ENCODE measurements around the gene VPS11. TPM values are rescaled to one million over a fixed set of nuclear protein-coding genes. Genes with fewer than 3 reads are reported as not detected.

The VPS11 gene
- 10 to 100 TPM; 16.5 to 25.9 (median 20.3) TPM for total RNA-seq

DNA sequence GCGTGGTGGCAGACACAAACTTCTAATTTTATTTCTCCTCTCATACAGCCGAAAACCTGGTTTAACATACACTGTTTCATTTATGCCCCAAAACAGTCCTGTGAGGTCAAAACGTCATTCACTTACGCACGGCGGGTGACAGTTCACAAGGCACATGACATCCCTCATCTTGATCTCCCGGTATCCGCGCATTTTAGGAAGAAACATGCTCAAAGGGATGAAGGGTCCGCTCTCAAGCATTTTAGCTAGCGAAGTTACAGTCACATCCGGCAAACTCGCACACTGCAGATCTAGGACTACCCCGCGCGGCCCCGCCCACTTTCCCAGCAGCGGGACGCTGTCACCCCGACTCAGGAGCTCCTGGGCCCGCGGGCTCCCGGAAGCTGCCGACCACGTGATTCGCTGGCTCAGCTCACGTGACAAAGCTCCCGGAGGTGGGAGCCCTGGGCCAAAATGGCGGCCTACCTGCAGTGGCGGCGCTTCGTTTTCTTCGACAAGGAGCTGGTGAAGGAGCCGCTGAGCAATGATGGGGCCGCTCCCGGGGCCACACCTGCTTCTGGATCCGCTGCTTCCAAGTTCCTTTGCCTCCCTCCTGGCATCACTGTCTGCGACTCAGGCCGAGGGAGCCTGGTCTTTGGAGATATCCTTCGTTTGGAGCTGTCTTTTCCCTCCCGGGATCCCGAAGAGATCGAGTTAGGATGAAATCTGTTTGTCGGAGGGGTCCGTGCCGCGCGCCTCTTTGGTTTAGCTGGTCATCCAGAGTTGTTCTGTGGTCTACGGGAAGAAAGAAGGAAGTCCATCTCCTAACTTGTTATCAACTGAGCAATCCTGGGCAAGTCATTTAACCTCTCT is at the start of gene VPS11:
Gene VPS11, plus strand, starts transcription at position 448 of the 852 bp plus-strand sequence. Its CDS starts 6 bp downstream, at position 454.
- Histone ChIP-seq H3K9me3 (no peaks in the 10 kb centered on the region), H3K27ac (peak within 1 kb of the TSS; percentile 85 to 91 (median 90)), H3K36me3 (peaks cover 0 to 32% of the 10 kb centered on the region in 2 donors), H3K4me3 (peak within 1 kb of the TSS; percentile 84 to 97 (median 91)), H3K27me3 (no peaks in the 10 kb centered on the region), H3K4me1 (peaks cover 25 to 26% of the 10 kb centered on the region in 2 donors)
- TF ChIP-seq POLR2A (IDR thresholded peaks at IDR 0.05), result peak; percentile 70 to 71
- TF ChIP-seq, protein P1, sequence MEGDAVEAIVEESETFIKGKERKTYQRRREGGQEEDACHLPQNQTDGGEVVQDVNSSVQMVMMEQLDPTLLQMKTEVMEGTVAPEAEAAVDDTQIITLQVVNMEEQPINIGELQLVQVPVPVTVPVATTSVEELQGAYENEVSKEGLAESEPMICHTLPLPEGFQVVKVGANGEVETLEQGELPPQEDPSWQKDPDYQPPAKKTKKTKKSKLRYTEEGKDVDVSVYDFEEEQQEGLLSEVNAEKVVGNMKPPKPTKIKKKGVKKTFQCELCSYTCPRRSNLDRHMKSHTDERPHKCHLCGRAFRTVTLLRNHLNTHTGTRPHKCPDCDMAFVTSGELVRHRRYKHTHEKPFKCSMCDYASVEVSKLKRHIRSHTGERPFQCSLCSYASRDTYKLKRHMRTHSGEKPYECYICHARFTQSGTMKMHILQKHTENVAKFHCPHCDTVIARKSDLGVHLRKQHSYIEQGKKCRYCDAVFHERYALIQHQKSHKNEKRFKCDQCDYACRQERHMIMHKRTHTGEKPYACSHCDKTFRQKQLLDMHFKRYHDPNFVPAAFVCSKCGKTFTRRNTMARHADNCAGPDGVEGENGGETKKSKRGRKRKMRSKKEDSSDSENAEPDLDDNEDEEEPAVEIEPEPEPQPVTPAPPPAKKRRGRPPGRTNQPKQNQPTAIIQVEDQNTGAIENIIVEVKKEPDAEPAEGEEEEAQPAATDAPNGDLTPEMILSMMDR (IDR thresholded peaks at IDR 0.05 in 4 of 5, conservative IDR thresholded peaks at IDR 0.05 in 1 of 5), result peak in 1 of 5 experiments; percentile 26
- ATAC-seq (peak; percentile 95 to 96), DNase-seq (peak; percentile 95 to 97)
- intact Hi-C loops (cut with DNase I; ENCODE audit: low total_unique reads) (loop anchor here (1.0 to 10.0 kb wide), 5 partner anchors 10 to 137 kb away; partner anchors contain the start of genes C2CD2L, CBL, HMBS and HYOU1), in situ Hi-C loops (cut with MboI; ENCODE audit: low sequenced_read_pairs in 4 of 4) (no loop called here)

DNA sequence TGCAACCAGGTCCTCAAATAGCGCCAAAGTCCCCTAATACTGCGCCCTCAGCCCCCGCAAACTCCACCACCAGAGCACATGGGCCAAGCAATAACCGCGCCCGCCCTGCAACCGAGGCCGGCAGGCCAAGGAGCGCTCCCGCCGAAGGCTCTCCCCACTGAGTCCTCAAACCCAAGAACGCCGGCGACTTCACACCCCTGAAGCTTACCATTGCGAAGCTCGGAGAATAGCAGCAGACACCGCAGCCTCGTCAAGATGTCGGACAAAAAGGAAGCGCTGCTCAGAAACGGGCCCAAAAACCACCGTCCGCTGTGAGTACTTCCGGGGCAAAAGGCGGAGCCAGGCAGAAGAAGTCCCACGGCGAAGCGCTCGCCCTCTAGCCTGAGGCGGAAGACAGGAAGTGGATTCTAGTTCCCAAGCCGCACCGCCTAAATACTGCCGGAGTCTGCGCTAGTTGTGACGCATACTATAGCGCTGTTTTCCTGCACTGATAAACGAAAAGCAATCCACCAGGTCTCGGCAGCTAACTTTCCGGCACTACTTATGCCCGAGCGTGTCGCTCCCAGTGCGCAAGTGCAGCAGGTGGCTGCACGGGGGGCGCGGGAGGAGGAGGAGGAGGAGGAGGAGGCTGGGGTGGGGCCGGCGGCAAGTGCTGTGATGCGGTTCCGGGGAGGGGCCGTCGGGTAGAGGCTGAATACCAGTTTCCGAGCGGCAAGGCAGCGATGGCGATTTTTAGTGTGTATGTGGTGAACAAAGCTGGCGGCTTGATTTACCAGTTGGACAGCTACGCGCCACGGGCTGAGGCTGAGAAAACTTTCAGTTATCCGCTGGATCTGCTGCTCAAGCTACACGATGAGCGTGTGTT is 49.3 kb upstream of the VPS11 start, which contains the start of the genes RPS25 and TRAPPC4:
Gene RPS25, minus strand, starts transcription at position 270 of the 865 bp plus-strand sequence. Its CDS starts 59 bp downstream, at position 211.
Gene TRAPPC4, plus strand, starts transcription at position 693 of the 865 bp plus-strand sequence. Its CDS starts 30 bp downstream, at position 723.
- H3K4me1 ChIP-seq, result peaks cover 38 to 50% of the 10 kb centered on the region in 2 donors
- ATAC-seq (peak; percentile 95 to 96), DNase-seq (peak; percentile 94 to 96)
- peaks cover 0 to 49% of the 10 kb centered on the region in 2 donors for H3K36me3 ChIP-seq
- peak within 1 kb of the TSS; percentile 70 to 99 (median 90) for H3K4me3 ChIP-seq
- peak; percentile 85 to 88 for TF ChIP-seq POLR2A (IDR thresholded peaks at IDR 0.05)
- TF ChIP-seq, protein P1 (IDR thresholded peaks at IDR 0.05 in 4 of 5, conservative IDR thresholded peaks at IDR 0.05 in 1 of 5), result no peak
- no peaks in the 10 kb centered on the region for H3K9me3 ChIP-seq
- intact Hi-C loops (cut with DNase I; ENCODE audit: low total_unique reads), result loop anchor here (1.0 to 5.0 kb wide), 2 partner anchors 20 to 91 kb away; partner anchors contain the start of genes BCL9L and CENATAC
- in situ Hi-C loops (cut with MboI; ENCODE audit: low sequenced_read_pairs in 4 of 4), result no loop called here
- H3K27me3 ChIP-seq, result no peaks in the 10 kb centered on the region
- peak within 1 kb of the TSS; percentile 95 to 98 (median 98) for H3K27ac ChIP-seq

DNA sequence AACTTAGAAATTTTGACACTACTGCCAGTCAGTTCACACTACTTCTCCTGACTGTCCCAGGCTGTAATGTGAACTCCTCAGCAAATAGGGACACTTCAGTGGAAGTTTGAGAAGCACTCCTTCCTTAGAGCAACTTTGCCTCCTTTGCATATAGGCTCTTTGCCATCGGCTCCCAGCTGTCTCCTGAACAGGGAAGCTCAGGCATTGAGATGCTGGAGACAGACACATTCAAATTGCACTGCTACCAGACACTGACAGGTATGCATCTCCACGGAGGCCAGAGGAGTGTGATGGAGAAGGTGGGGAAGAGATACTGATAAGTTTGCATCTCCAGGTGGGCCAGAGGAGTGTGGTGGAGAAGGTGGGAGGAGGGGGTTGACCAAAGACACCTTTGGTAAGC is 47.6 kb upstream of the VPS11 start:
- H3K9me3 ChIP-seq, result no peaks in the 10 kb centered on the region
- H3K27me3 ChIP-seq, result no peaks in the 10 kb centered on the region
- intact Hi-C loops (cut with DNase I; ENCODE audit: low total_unique reads) (loop anchor here (5.0 kb wide), 1 partner anchor 93 kb away; the partner anchor contains the start of gene BCL9L), in situ Hi-C loops (cut with MboI; ENCODE audit: low sequenced_read_pairs in 4 of 4) (no loop called here)
- H3K36me3 ChIP-seq, result peaks cover 0 to 51% of the 10 kb centered on the region in 2 donors
- peaks cover 53 to 67% of the 10 kb centered on the region in 2 donors for H3K4me1 ChIP-seq
- ATAC-seq (no peak), DNase-seq (no peak)
- H3K4me3 ChIP-seq, result peak overlapping the region; percentile 70 to 99 (median 90)
- no peak for TF ChIP-seq POLR2A (IDR thresholded peaks at IDR 0.05)
- TF ChIP-seq, protein P1 (IDR thresholded peaks at IDR 0.05 in 4 of 5, conservative IDR thresholded peaks at IDR 0.05 in 1 of 5), result no peak
- H3K27ac ChIP-seq, result peak overlapping the region; percentile 95 to 98 (median 98)

DNA sequence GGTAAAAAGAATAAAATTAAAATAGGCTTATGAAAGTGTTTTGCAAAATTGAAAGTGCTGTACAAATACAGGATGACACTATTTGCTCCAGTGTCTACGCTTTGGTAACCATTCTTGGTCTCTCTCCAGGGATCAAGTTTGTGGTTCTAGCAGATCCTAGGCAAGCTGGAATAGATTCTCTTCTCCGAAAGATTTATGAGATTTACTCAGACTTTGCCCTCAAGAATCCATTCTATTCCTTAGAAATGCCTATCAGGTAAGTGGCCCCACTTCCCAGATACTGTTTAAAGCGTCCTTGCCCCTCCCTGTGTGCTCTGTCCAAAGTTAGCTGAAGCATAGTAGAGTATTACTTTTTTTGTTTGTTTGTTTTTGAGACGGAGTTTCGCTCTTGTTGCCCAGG is 46.0 kb upstream of the VPS11 start:
- DNase-seq, result no peak
- in situ Hi-C loops (cut with MboI; ENCODE audit: low sequenced_read_pairs in 4 of 4) (no loop called here), intact Hi-C loops (cut with DNase I; ENCODE audit: low total_unique reads) (no loop called here)
- no peaks in the 10 kb centered on the region for H3K27me3 ChIP-seq
- no peaks in the 10 kb centered on the region for H3K9me3 ChIP-seq
- H3K4me3 ChIP-seq, result no peak overlapping the region
- TF ChIP-seq, protein P1 (IDR thresholded peaks at IDR 0.05 in 4 of 5, conservative IDR thresholded peaks at IDR 0.05 in 1 of 5), result no peak
- no peak for TF ChIP-seq POLR2A (IDR thresholded peaks at IDR 0.05)
- peaks cover 0 to 43% of the 10 kb centered on the region in 2 donors for H3K36me3 ChIP-seq
- H3K27ac ChIP-seq, result peak overlapping the region in 3 of 4 donors; percentile 6 to 98 (median 20)
- no peak for ATAC-seq
- H3K4me1 ChIP-seq, result peaks cover 55 to 71% of the 10 kb centered on the region in 2 donors
